HEK293 (cell line): Measurements from ENCODE around the gene VSTM2B.

ENCODE experiments used
- CTCF ChIA-PET: fragments of 350-600 bp; formaldehyde crosslinking; extraction: SDS; loops from one replicate; lab custom pipeline; 2021; ENCODE audit warnings: antibody characterized with exemption; lab: Yijun Ruan, JAX
- POLR2A ChIA-PET: fragments of 300-600 bp; formaldehyde crosslinking; extraction: SDS; loops from one replicate; lab custom pipeline; 2020; ENCODE audit warnings: antibody characterized with exemption, inconsistent platforms; lab: Yijun Ruan, JAX
- H3K27ac ChIP-seq: fragments of 200-500 bp; sonication (Bioruptor generic); 2 replicates; pipeline ENCODE4 v1.5.1; 2014; ENCODE audit warnings: low read depth, low read length, control low read depth, inconsistent platforms; ENCODE audit errors: extremely low read depth
- H3K36me3 ChIP-seq, 2 experiments: fragments of 200-500 bp in 1 of 2; sonication (Bioruptor generic) in 1 of 2; 1 replicate in 1 of 2; 2 replicates in 1 of 2; pipeline ENCODE4 v1.5.1; 2014 to 2017; ENCODE audit warnings: inconsistent platforms in 2 of 2, low read length in 2 of 2; ENCODE audit not compliant: control insufficient read depth in 2 of 2, insufficient read depth in 1 of 2
- H3K4me1 ChIP-seq: fragments of 200-500 bp; sonication (Bioruptor generic); 2 replicates; pipeline ENCODE4 v1.5.1; 2014; ENCODE audit warnings: mild to moderate bottlenecking, low read length, inconsistent platforms; ENCODE audit not compliant: control insufficient read depth, insufficient read depth
- H3K4me3 ChIP-seq: 2 replicates; pipeline ENCODE4 v1.5.1; 2011; ENCODE audit warnings: low read depth, mild to moderate bottlenecking, control low read depth, low read length, moderate library complexity
- H3K9me3 ChIP-seq: fragments of 200-500 bp; sonication (Bioruptor generic); 2 replicates; pipeline ENCODE4 v1.5.1; 2014; ENCODE audit warnings: low read depth, low read length, inconsistent platforms; ENCODE audit not compliant: control insufficient read depth, insufficient read depth
- EGR2 ChIP-seq: fragments of 450-650 bp; formaldehyde crosslinking; IDR thresholded peaks from 2 replicates; pipeline ENCODE4 v1.5.1; 2016; ENCODE audit warnings: low read depth, missing biosample characterization, missing genetic modification characterization
- GFI1B ChIP-seq: fragments of 450-650 bp; formaldehyde crosslinking; IDR thresholded peaks from 2 replicates; pipeline ENCODE4 v1.5.1; 2016; ENCODE audit warnings: missing biosample characterization, missing genetic modification characterization
- HOXC10 ChIP-seq: sonication (generic); formaldehyde crosslinking; IDR thresholded peaks from 2 replicates; pipeline ENCODE4 v1.8.1; 2023; ENCODE audit warnings: mild to moderate bottlenecking, missing genetic modification reagents
- HOXD13 ChIP-seq: sonication (generic); formaldehyde crosslinking; IDR thresholded peaks from 2 replicates; pipeline ENCODE4 v1.8.0; 2022; ENCODE audit warnings: missing genetic modification reagents, borderline replicate concordance
- IKZF3 ChIP-seq: fragments of 450-650 bp; IDR thresholded peaks from 2 replicates; pipeline ENCODE4 v1.5.0; 2018; ENCODE audit warnings: missing biosample characterization, mild to moderate bottlenecking, missing genetic modification characterization, moderate library complexity
- KLF7 ChIP-seq: fragments of 450-650 bp; formaldehyde crosslinking; IDR thresholded peaks from 2 replicates; pipeline ENCODE4 v1.5.1; 2016; ENCODE audit warnings: missing biosample characterization, missing genetic modification characterization, borderline replicate concordance
- KLF9 ChIP-seq: fragments of 450-650 bp; formaldehyde crosslinking; IDR thresholded peaks from 2 replicates; pipeline ENCODE4 v1.5.1; 2016; ENCODE audit warnings: missing biosample characterization, missing genetic modification characterization, low read depth
- PRDM1 ChIP-seq: fragments of 450-650 bp; formaldehyde crosslinking; IDR thresholded peaks from 2 replicates; pipeline ENCODE4; 2016; ENCODE audit warnings: missing biosample characterization, missing genetic modification characterization
- SETDB1 ChIP-seq: IDR thresholded peaks from one replicate; pipeline ENCODE4 v1.6.1; 2017; ENCODE audit warnings: mild to moderate bottlenecking, low read length, moderate library complexity, mixed read lengths; ENCODE audit not compliant: insufficient read length
- ZBTB7A ChIP-seq: fragments of 450-650 bp; formaldehyde crosslinking; IDR thresholded peaks from 2 replicates; pipeline ENCODE4 v1.5.1; 2016; ENCODE audit warnings: low read depth, missing biosample characterization, missing genetic modification characterization
- ZFP37 ChIP-seq: fragments of 450-650 bp; formaldehyde crosslinking; IDR thresholded peaks from 2 replicates; pipeline ENCODE4 v1.5.1; 2016; ENCODE audit warnings: missing biosample characterization, missing genetic modification characterization
- ZIC2 ChIP-seq: fragments of 450-650 bp; formaldehyde crosslinking; IDR thresholded peaks from 2 replicates; pipeline ENCODE4 v1.5.1; 2016; ENCODE audit warnings: missing biosample characterization, missing genetic modification characterization
- ZNF157 ChIP-seq: fragments of 450-650 bp; formaldehyde crosslinking; IDR thresholded peaks from 2 replicates; pipeline ENCODE4 v1.5.1; 2016; ENCODE audit warnings: missing biosample characterization, missing genetic modification characterization
- ZNF248 ChIP-seq: fragments of 450-650 bp; formaldehyde crosslinking; IDR thresholded peaks from 2 replicates; pipeline ENCODE4 v1.5.1; 2017; ENCODE audit warnings: missing biosample characterization, missing genetic modification characterization
- ZNF266 ChIP-seq: fragments of 450-650 bp; formaldehyde crosslinking; IDR thresholded peaks from 2 replicates; pipeline ENCODE4 v1.5.1; 2016; ENCODE audit warnings: missing biosample characterization, missing genetic modification characterization, low read depth
- ZNF311 ChIP-seq: fragments of 450-650 bp; formaldehyde crosslinking; IDR thresholded peaks from 2 replicates; pipeline ENCODE4 v1.5.1; 2017; ENCODE audit warnings: missing biosample characterization, missing genetic modification characterization, borderline replicate concordance
- ZNF366 ChIP-seq: fragments of 450-650 bp; formaldehyde crosslinking; conservative IDR thresholded peaks from 2 replicates; pipeline ENCODE4 v1.5.1; 2016; ENCODE audit warnings: missing biosample characterization, missing genetic modification characterization
- ZNF571 ChIP-seq: fragments of 450-650 bp; formaldehyde crosslinking; IDR thresholded peaks from 2 replicates; pipeline ENCODE4 v1.5.0; 2017; ENCODE audit warnings: missing biosample characterization, missing genetic modification characterization
- ZNF585B ChIP-seq: fragments of 450-650 bp; formaldehyde crosslinking; IDR thresholded peaks from 2 replicates; pipeline ENCODE4 v1.5.1; 2016; ENCODE audit warnings: missing biosample characterization, missing genetic modification characterization
- ZNF629 ChIP-seq: fragments of 450-650 bp; formaldehyde crosslinking; IDR thresholded peaks from 2 replicates; pipeline ENCODE4 v1.5.1; 2017; ENCODE audit warnings: missing biosample characterization, missing genetic modification characterization
- ZNF785 ChIP-seq: fragments of 450-650 bp; formaldehyde crosslinking; IDR thresholded peaks from 2 replicates; pipeline ENCODE4 v1.5.1; 2016; ENCODE audit warnings: missing biosample characterization, missing genetic modification characterization
- ZNF837 ChIP-seq: fragments of 450-650 bp; formaldehyde crosslinking; IDR thresholded peaks from 2 replicates; pipeline ENCODE4 v1.5.1; 2016; ENCODE audit warnings: missing biosample characterization, missing genetic modification characterization
- ZSCAN16 ChIP-seq: fragments of 450-650 bp; formaldehyde crosslinking; IDR thresholded peaks from 2 replicates; pipeline ENCODE4 v1.5.1; 2016; ENCODE audit warnings: missing biosample characterization, missing genetic modification characterization
- TF ChIP-seq, protein P1 (sequence below): fragments of 450-650 bp; formaldehyde crosslinking; IDR thresholded peaks from 2 replicates; pipeline ENCODE4 v1.5.1; 2017; ENCODE audit warnings: missing biosample characterization, missing genetic modification characterization
- TF ChIP-seq, protein P2 (sequence below): fragments of 450-650 bp; formaldehyde crosslinking; IDR thresholded peaks from 2 replicates; pipeline ENCODE4 v1.5.0; 2017; ENCODE audit warnings: missing biosample characterization, missing genetic modification characterization, borderline replicate concordance
- TF ChIP-seq, protein P3 (sequence below): fragments of 450-650 bp; formaldehyde crosslinking; conservative IDR thresholded peaks from 2 replicates; pipeline ENCODE4 v1.5.1; 2016; ENCODE audit warnings: low read depth, missing biosample characterization, missing genetic modification characterization
- TF ChIP-seq, protein P4 (sequence below): sonication (generic); formaldehyde crosslinking; IDR thresholded peaks from 2 replicates; pipeline ENCODE4 v1.8.1; 2022; ENCODE audit warnings: mild to moderate bottlenecking, moderate library complexity, missing genetic modification reagents
- TF ChIP-seq, protein P5 (sequence below): fragments of 450-650 bp; formaldehyde crosslinking; IDR thresholded peaks from 2 replicates; pipeline ENCODE4 v1.5.1; 2016; ENCODE audit warnings: missing biosample characterization, missing genetic modification characterization

VSTM2B gene

DNA sequence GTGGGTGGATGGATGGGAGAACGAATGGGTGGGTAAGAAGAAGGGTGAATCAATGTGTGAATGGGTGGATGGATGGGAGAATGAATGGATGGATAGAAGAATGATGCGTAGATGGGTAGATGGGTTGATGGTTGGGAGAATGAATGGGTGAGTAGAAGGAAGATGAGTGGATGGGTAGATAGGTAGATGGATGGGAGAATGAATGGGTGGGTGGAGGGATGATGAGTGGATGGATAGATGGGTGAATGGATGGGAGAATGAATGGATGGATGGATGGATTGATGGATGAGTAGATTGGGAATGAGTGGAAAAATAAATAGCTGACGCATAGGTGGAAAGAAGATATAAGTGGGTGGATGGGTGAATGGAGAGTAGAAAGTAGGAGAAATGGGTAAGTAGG lies 16.5 kb downstream of the VSTM2B start (continued):
- TF ChIP-seq, protein P1, sequence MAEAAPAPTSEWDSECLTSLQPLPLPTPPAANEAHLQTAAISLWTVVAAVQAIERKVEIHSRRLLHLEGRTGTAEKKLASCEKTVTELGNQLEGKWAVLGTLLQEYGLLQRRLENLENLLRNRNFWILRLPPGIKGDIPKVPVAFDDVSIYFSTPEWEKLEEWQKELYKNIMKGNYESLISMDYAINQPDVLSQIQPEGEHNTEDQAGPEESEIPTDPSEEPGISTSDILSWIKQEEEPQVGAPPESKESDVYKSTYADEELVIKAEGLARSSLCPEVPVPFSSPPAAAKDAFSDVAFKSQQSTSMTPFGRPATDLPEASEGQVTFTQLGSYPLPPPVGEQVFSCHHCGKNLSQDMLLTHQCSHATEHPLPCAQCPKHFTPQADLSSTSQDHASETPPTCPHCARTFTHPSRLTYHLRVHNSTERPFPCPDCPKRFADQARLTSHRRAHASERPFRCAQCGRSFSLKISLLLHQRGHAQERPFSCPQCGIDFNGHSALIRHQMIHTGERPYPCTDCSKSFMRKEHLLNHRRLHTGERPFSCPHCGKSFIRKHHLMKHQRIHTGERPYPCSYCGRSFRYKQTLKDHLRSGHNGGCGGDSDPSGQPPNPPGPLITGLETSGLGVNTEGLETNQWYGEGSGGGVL (tag by site-specific recombination), result no peak
- TF ChIP-seq ZNF629, result no peak
- TF ChIP-seq HOXD13 (CRISPR knock-in tag), result no peak
- TF ChIP-seq, protein P2, sequence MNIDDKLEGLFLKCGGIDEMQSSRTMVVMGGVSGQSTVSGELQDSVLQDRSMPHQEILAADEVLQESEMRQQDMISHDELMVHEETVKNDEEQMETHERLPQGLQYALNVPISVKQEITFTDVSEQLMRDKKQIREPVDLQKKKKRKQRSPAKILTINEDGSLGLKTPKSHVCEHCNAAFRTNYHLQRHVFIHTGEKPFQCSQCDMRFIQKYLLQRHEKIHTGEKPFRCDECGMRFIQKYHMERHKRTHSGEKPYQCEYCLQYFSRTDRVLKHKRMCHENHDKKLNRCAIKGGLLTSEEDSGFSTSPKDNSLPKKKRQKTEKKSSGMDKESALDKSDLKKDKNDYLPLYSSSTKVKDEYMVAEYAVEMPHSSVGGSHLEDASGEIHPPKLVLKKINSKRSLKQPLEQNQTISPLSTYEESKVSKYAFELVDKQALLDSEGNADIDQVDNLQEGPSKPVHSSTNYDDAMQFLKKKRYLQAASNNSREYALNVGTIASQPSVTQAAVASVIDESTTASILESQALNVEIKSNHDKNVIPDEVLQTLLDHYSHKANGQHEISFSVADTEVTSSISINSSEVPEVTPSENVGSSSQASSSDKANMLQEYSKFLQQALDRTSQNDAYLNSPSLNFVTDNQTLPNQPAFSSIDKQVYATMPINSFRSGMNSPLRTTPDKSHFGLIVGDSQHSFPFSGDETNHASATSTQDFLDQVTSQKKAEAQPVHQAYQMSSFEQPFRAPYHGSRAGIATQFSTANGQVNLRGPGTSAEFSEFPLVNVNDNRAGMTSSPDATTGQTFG (tag by site-specific recombination), result peak; percentile 28; the same call in 1 of the 2 replicates
- TF ChIP-seq GFI1B (tag by site-specific recombination), result no peak
- no peak for TF ChIP-seq ZBTB7A
- 0 out of 2 replicates have a peak, but pooled peaks have one; percentile 5 for TF ChIP-seq ZNF785 (tag by site-specific recombination)
- no peak for TF ChIP-seq ZIC2
- no peak for TF ChIP-seq ZNF837
- no peak for TF ChIP-seq ZFP37
- TF ChIP-seq ZNF248, result 0 out of 2 replicates have a peak, but pooled peaks have one; percentile 4
- TF ChIP-seq KLF9 (tag by site-specific recombination), result no peak
- no peak for TF ChIP-seq ZNF266 (tag by site-specific recombination)
- no peak for TF ChIP-seq IKZF3 (tag by site-specific recombination)
- 0 out of 2 replicates have a peak, but pooled peaks have one; percentile 35 for TF ChIP-seq ZNF311
- no peak for TF ChIP-seq ZNF585B (tag by site-specific recombination)
- TF ChIP-seq ZNF366 (tag by site-specific recombination), result peak; percentile 91
- no peak for TF ChIP-seq SETDB1
- no peak for TF ChIP-seq HOXC10 (CRISPR knock-in tag)

DNA sequence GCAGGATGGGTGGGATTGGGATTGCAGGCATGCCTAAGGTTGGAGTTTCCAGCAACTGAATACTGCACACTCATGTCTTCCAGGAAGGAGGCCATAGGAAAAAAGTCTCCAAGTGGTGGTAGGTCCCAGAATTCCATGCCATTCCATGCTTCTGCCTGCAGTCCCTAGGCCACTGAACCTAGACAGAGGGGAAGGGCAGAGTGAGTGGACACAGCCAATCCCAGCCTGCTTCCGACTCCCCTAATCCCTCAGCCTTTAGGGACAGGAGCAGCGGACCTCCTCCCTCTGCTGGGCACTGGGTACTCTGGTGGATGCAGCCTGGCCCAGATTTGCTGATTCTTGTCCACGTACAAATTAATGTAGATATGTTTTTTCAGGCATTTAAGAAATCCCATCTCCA lies 17.0 kb downstream of the VSTM2B start:
- ChIA-PET POLR2A (no interaction called here), CTCF (interaction anchor here (0.8 kb wide), 1 partner anchor 22 kb away, joined by 3 read pairs; no protein-coding TSS in a partner anchor)
- TF ChIP-seq, protein P3, sequence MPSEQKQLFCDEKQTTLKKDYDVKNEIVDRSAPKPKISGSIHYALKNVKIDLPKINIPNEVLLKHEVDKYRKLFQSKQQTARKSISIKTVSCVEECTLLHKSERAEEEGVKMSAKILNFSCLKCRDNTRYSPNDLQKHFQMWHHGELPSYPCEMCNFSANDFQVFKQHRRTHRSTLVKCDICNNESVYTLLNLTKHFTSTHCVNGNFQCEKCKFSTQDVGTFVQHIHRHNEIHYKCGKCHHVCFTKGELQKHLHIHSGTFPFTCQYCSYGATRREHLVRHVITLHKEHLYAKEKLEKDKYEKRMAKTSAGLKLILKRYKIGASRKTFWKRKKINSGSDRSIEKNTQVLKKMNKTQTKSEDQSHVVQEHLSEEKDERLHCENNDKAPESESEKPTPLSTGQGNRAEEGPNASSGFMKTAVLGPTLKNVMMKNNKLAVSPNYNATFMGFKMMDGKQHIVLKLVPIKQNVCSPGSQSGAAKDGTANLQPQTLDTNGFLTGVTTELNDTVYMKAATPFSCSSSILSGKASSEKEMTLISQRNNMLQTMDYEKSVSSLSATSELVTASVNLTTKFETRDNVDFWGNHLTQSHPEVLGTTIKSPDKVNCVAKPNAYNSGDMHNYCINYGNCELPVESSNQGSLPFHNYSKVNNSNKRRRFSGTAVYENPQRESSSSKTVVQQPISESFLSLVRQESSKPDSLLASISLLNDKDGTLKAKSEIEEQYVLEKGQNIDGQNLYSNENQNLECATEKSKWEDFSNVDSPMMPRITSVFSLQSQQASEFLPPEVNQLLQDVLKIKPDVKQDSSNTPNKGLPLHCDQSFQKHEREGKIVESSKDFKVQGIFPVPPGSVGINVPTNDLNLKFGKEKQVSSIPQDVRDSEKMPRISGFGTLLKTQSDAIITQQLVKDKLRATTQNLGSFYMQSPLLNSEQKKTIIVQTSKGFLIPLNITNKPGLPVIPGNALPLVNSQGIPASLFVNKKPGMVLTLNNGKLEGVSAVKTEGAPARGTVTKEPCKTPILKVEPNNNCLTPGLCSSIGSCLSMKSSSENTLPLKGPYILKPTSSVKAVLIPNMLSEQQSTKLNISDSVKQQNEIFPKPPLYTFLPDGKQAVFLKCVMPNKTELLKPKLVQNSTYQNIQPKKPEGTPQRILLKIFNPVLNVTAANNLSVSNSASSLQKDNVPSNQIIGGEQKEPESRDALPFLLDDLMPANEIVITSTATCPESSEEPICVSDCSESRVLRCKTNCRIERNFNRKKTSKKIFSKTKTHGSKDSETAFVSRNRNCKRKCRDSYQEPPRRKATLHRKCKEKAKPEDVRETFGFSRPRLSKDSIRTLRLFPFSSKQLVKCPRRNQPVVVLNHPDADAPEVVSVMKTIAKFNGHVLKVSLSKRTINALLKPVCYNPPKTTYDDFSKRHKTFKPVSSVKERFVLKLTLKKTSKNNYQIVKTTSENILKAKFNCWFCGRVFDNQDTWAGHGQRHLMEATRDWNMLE (tag by site-specific recombination), result no peak
- no peak for TF ChIP-seq ZNF157 (tag by site-specific recombination)
- TF ChIP-seq EGR2 (tag by site-specific recombination), result no peak
- no peak for TF ChIP-seq ZSCAN16 (tag by site-specific recombination)
- TF ChIP-seq KLF7 (tag by site-specific recombination), result no peak
- TF ChIP-seq IKZF3 (tag by site-specific recombination), result no peak
- TF ChIP-seq PRDM1, result no peak
- no peak for TF ChIP-seq ZNF571 (tag by site-specific recombination)
- TF ChIP-seq, protein P4, sequence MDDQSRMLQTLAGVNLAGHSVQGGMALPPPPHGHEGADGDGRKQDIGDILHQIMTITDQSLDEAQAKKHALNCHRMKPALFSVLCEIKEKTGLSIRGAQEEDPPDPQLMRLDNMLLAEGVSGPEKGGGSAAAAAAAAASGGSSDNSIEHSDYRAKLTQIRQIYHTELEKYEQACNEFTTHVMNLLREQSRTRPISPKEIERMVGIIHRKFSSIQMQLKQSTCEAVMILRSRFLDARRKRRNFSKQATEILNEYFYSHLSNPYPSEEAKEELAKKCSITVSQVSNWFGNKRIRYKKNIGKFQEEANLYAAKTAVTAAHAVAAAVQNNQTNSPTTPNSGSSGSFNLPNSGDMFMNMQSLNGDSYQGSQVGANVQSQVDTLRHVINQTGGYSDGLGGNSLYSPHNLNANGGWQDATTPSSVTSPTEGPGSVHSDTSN (CRISPR knock-in tag), result no peak
- TF ChIP-seq, protein P5, sequence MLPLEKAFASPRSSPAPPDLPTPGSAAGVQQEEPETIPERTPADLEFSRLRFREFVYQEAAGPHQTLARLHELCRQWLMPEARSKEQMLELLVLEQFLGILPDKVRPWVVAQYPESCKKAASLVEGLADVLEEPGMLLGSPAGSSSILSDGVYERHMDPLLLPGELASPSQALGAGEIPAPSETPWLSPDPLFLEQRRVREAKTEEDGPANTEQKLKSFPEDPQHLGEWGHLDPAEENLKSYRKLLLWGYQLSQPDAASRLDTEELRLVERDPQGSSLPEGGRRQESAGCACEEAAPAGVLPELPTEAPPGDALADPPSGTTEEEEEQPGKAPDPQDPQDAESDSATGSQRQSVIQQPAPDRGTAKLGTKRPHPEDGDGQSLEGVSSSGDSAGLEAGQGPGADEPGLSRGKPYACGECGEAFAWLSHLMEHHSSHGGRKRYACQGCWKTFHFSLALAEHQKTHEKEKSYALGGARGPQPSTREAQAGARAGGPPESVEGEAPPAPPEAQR, result no peak
- H3K4me3 ChIP-seq, result no peak overlapping the region
- H3K9me3 ChIP-seq, result no peaks in the 10 kb centered on the region
- H3K4me1 ChIP-seq, result no peaks in the 10 kb centered on the region
- H3K36me3 ChIP-seq, result peaks cover 0 to 5% of the 10 kb centered on the region in 2 experiments; a peak in 1 of 3 replicates
- H3K27ac ChIP-seq, result no peak overlapping the region
